ENCODE measurements around the gene SSR1.

- TF ChIP-seq PRMT5 (CRISPR knock-in tag; IDR thresholded peaks at IDR 0.05) (no peak), ZNF197 (CRISPR knock-in tag; IDR thresholded peaks at IDR 0.05; ENCODE audit: low read depth) (no peak), PKNOX1 (IDR thresholded peaks at IDR 0.05) (no peak), HDAC1 (IDR thresholded peaks at IDR 0.05) (no peak), BRD9 (IDR thresholded peaks at IDR 0.05; ENCODE audit: low read depth, partially characterized antibody) (no peak), ATF3 (IDR thresholded peaks at IDR 0.05) (no peak), ATF3 (CRISPR knock-in tag; conservative IDR thresholded peaks at IDR 0.05) (no peak), EZH2 (IDR thresholded peaks at IDR 0.05; ENCODE audit: borderline replicate concordance, low read depth, low read length) (no peak), CTCF (IDR thresholded peaks at IDR 0.05 in 2 of 3, conservative IDR thresholded peaks at IDR 0.05 in 1 of 3; ENCODE audit: insufficient read depth in 2 of 3, low read depth in 1 of 3, low read length in 3 of 3) (no peak)
These were observed 80.6 kb downstream of the SSR1 start for GRCh38 chr6:7232351-7232750.
